NB4 (cell line): ENCODE measurements around the gene DNAH2.
"Not testable (repeated sequence)": the region's sequence is repeated elsewhere in the genome, so short reads cannot be mapped to it uniquely, and the experiment has no call there.

Experiments used
- DNase-seq: peaks from one replicate; pipeline ENCODE4 v3.0.0; 2010; ENCODE audit warnings: low read depth
- H3K4me3 ChIP-seq: one replicate; pipeline ENCODE4 v1.5.1; 2011; ENCODE audit warnings: mild to moderate bottlenecking, low read depth, low read length, moderate library complexity
- MAX ChIP-seq: IDR thresholded peaks from 2 replicates; pipeline ENCODE4 v1.6.1; 2011; ENCODE audit warnings: low read depth, low read length
- MYC ChIP-seq: IDR thresholded peaks from 2 replicates; pipeline ENCODE4 v1.6.1; 2011; ENCODE audit warnings: low read depth, low read length
- POLR2A ChIP-seq: IDR thresholded peaks from 2 replicates; pipeline ENCODE4 v1.6.1; 2011; ENCODE audit warnings: mild to moderate bottlenecking; ENCODE audit not compliant: insufficient read length; ENCODE audit errors: extremely low read depth
- TF ChIP-seq, protein P1 (sequence below): IDR thresholded peaks from one replicate; pipeline ENCODE4 v1.5.1; 2012; ENCODE audit warnings: low read depth, low read length

DNAH2 gene

GRCh38 chr17:7807206-7807605 is 89.7 kb downstream of the DNAH2 start:
- H3K4me3 ChIP-seq = no peak overlapping the region
- no peak for DNase-seq
- TF ChIP-seq POLR2A (no peak), MYC (no peak), MAX (no peak)
- TF ChIP-seq, protein P1, sequence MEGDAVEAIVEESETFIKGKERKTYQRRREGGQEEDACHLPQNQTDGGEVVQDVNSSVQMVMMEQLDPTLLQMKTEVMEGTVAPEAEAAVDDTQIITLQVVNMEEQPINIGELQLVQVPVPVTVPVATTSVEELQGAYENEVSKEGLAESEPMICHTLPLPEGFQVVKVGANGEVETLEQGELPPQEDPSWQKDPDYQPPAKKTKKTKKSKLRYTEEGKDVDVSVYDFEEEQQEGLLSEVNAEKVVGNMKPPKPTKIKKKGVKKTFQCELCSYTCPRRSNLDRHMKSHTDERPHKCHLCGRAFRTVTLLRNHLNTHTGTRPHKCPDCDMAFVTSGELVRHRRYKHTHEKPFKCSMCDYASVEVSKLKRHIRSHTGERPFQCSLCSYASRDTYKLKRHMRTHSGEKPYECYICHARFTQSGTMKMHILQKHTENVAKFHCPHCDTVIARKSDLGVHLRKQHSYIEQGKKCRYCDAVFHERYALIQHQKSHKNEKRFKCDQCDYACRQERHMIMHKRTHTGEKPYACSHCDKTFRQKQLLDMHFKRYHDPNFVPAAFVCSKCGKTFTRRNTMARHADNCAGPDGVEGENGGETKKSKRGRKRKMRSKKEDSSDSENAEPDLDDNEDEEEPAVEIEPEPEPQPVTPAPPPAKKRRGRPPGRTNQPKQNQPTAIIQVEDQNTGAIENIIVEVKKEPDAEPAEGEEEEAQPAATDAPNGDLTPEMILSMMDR = no peak

- TF ChIP-seq, protein P1 = no peak
- TF ChIP-seq MYC (no peak), POLR2A (no peak), MAX (no peak)
- no peak overlapping the region for H3K4me3 ChIP-seq
- no peak for DNase-seq
Measured at GRCh38 chr17:7809086-7809790, 91.7 kb downstream of the DNAH2 start.

GRCh38 chr17:7809791-7810343 is 92.3 kb downstream of the DNAH2 start:
- not testable (repeated sequence) for H3K4me3 ChIP-seq
- DNase-seq = peak; percentile 35

DNA sequence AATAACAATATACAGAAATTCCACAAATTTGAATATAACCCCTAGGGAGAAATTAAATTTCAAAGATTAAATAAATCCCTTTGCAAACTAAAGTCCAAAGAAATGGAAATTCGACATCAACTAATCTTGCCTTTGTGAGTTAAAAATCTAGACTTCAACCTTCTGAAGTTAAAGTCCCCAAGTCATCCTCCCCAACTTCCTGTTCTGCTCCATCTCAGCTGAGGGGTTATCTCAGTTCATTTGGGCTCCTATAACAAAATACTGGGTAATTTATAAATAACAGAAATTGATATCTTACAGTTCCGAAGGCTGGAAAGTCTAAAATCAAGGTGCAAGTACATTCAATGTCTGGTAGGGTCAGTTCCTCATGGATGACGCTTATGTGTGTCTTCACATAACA is 93.7 kb downstream of the DNAH2 start:
- DNase-seq = peak; percentile 8
- H3K4me3 ChIP-seq = no peak overlapping the region
- TF ChIP-seq, protein P1 = no peak
- TF ChIP-seq MYC = no peak
- TF ChIP-seq MAX = no peak
- TF ChIP-seq POLR2A = no peak

GRCh38 chr17:7814969-7815368 is 97.4 kb downstream of the DNAH2 start:
- no peak for DNase-seq
- H3K4me3 ChIP-seq = no peak overlapping the region
- TF ChIP-seq, protein P1 = no peak
- TF ChIP-seq POLR2A = no peak
- TF ChIP-seq MAX = no peak
- no peak for TF ChIP-seq MYC

DNA sequence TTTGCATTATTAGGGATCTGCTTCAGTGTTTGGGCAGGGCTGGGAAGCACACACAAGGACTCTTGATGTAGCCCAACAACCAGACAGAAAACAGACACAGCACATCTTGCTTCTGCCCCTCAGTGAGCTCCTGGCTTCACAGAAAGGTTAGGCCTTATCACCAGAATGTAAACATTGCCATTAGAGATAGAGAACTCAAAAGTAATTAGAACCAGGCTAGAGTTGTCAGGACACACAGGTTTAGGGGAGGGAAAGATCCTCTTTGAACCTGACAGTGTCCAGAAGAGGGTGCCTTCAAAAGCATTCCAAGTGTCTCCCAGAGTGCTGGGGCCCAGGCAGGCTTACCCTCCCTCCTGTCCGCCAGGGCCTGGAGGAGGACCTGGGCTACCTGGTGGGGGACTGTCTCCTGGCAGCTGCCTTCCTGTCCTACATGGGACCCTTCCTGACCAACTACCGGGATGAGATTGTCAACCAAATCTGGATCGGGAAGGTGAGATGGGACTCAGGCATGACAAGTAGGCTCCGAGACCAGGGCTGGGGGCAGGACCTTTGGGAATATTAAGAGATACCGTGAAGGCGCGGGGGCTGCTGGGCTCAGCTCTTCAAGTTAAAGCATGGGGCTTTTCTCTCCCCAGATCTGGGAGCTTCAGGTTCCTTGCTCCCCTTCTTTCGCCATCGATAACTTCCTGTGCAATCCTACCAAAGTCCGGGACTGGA is 99.5 kb downstream of the DNAH2 start:
- TF ChIP-seq, protein P1 = no peak
- TF ChIP-seq MYC (no peak), POLR2A (no peak), MAX (no peak)
- no peak for DNase-seq
- no peak overlapping the region for H3K4me3 ChIP-seq
